HG02885 (cell line): ENCODE data around the gene ZMYND19.
"Not testable (repeated sequence)": the region's sequence is repeated elsewhere in the genome, so short reads cannot be mapped to it uniquely, and the experiment has no call there.

Source experiments
- ATAC-seq: cut with Tn5 transposase; IDR thresholded peaks from one replicate; pipeline ENCODE4 v1.9.1; 2021; ENCODE audit warnings: mild to moderate bottlenecking; ENCODE audit not compliant: unreplicated experiment, poor library complexity

Gene ZMYND19

DNA sequence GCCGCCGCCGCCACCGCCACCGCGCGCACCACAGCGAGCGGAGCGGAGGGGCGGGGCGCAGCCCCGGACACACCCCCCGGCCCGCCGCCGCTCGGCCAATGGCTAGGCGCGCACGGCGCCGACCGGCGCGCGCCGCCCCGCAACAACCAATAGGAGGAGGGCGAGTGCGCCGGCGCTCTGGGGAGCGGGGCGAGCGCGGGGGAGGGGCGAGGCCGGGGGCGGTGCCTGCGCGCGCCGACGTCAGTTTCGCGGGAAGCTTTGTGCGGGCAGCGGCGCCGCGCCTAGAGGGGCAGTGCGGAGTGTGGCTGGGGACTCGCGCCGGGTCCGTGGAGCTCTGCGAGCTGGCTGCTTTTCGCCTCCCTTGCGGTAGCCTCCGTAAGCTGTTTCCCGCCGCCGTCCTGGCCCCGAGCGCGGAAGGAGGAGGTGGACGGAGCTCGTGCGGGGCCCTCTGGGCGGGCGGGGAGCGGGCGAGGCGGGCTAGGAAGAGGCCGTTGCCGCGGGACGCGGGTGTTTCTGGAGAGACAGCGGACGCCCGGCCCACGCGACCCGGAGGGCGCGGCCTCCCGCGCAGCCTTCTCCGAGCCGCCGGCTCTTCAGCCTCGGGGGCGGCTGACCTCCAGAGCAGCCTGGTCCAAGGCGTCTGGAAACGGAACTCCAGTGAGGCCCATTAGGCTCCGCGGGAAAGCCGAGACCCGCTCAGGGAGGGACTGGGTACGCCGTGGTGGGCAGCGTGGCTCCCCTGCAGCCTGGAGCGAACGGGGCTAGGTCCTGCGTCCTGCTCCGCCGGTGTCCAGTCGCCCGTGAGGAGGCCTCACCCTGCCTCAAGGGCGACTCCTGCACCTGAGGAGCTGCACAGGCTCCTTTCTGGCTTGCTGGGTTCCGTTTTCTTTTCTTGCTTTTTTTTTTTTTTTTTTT, at the start of gene ZMYND19:
ZMYND19 (minus strand) TSS at position 44 of the 915 bp plus-strand sequence. CDS start 249 bp downstream, outside the sequence.
- peak; percentile 94 for ATAC-seq

GRCh38 chr9:137639303-137640051, 49.2 kb upstream of the ZMYND19 start:
- ATAC-seq, result no peak

GRCh38 chr9:137638680-137639079, 48.4 kb upstream of the ZMYND19 start:
- no peak for ATAC-seq

- no peak for ATAC-seq
Measured at GRCh38 chr9:137634016-137634415, 43.7 kb upstream of the ZMYND19 start.

DNA sequence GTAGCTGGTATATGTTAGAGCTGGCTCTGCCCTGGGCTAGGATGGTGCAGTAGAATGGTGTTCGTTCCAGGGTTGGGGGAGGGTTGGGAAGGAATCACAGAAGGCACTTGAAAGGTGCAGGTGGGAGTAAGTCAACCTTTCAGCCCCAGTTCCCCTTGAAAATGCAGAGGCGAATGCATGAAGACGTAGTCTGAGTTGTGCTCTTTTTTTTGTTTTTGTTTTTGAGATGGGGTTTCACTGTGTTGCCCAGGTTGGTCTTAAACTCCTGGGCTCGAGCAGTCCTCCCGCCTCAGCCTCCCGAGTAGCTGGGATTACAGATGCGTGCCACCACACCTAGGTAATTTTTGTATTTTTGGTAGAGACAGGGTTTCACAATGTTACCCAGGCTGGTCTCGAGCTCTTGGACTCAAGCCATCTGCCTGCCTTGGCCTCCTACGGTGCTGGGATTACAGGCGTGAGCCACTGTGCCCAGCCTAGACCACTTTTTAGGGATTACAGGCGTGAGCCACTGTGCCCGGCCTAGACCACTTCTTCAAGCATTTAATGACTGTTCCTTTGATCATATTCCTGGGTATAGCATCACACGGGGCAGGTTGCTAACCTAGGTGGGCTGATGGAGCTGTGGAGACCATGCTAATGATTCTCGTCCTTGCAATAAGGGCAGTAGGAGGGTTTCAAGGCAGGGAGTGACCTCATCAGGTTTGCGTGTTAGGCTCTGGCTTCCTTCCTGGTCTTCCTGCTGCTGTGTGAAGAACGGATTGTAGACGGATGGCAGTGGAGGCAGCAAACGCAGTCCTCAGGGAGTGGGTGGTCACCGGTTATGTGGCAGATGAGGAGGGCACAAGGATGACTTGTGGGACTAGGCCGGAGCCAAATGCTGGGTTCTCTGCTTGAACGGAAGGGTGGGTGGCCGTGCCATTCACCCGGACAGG, 42.2 kb upstream of the ZMYND19 start:
- no peak for ATAC-seq

GRCh38 chr9:137631345-137632229, 41.3 kb upstream of the ZMYND19 start:
- no peak for ATAC-seq

GRCh38 chr9:137630679-137631078, 40.4 kb upstream of the ZMYND19 start:
- ATAC-seq, result no peak

DNA sequence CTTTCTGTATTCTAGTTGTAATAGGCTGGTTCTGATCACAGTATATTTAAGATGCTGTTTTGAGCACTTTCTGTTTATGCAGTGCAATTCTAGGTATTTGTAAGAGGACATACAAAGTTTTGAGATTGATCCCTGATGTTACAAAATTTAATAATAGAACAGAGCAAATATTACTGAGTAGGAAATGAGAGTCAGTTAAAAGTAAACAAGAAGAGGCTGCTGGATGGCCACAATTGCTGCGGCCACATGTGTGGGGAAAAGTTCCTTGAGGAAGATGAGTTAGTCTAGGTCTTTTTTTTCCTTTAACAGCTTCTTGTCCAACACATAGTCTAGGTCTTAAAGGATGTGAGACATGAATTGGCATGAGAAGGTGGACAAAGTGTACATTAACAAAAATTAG, 39.8 kb upstream of the ZMYND19 start:
- ATAC-seq, result no peak

- not testable (repeated sequence) for ATAC-seq
Measured at GRCh38 chr9:137627406-137627805, 37.1 kb upstream of the ZMYND19 start.

DNA sequence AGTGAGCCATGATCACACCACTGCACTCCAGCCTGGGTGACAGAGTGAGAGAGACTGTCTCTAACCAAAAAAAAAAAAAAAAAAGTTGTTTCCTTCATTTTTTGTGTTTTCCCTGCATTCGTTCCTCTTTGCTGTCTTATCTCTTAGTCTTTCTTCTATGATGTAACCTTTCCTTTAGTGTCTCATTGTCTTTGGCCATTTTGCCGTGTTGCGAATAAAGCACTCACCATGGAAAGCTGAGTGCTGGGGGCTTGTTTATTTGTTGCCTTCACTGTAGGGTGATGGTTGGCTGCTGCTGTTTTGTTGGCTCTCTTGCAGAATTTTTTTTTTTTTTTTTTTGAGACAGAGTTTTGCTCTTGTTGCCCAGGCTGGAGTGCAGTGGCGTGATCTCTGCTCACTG, 36.2 kb upstream of the ZMYND19 start:
- no peak for ATAC-seq

GRCh38 chr9:137622211-137622610, 31.9 kb upstream of the ZMYND19 start:
- ATAC-seq, result not testable (repeated sequence)

DNA sequence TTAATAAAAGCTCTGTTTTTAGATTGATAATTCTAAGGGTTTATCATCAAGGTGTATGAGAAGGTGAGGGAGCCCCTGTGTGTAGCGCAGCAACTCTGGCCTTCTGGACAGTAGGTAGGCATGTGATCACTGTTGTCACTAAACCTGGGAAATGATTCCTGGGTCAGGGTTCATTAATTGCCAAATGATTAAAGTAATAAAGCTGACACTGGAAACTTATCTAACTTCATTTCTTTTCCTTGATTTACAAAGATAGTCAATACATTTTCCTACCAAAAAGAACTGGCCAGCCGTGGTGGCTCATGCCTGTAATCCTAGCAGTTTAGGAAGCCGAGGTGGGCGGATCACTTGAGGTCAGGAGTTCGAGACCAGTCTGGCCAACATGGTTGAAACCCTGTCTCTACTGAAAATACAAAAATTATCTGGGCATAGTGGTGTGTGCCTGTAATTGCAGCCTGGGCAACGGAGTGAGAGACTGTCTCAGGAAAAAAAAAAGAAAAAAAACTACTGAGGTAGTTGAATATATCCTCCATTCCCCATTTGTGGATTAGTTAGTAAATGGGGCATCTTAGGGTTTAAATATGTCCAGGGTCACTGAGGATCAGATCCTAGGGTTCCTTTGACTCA, 30.9 kb upstream of the ZMYND19 start:
- ATAC-seq, result no peak

GRCh38 chr9:137620581-137620980, 30.3 kb upstream of the ZMYND19 start:
- no peak for ATAC-seq

GRCh38 chr9:137620048-137620405, 29.7 kb upstream of the ZMYND19 start:
- no peak for ATAC-seq

DNA sequence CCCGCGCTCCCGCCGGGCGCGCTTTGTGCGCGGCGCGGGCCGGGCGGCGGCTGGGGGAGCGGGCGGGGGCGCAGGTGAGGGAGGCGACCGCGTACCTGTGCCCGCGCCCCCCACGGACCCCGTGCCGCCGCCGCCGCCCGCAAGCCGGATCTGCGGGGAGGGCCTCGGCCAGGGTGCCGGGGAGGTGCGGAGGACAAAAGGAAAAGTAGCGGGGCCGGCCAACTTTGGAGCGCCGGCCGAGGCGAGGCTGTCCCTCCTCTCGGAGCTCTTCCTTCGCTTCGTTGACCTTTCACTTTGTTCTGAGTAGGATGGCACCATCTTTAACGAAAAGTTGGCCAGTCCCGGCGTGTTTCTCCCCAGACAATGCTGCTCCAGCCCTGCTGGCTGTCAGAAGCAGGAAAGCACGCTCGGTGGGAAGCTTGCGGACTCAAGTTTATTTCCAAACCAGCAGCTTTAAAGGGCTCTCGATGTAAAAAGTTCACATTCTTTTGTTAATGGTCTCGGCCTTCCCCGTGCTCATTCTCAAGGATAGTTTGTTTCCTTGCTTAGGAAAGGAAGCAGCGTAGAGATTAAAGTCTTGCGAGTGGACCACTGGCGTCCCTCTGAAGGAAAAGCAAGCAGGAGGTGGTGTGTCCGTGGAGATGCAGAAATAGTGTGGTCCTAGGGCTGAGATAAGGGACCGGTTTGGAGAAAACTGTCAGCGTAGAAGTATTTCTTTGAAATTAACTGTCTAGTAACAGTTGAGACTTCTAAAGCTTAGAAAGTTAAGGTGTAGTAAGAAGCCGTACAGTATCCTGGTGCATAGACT, 29.1 kb upstream of the ZMYND19 start:
- no peak for ATAC-seq

DNA sequence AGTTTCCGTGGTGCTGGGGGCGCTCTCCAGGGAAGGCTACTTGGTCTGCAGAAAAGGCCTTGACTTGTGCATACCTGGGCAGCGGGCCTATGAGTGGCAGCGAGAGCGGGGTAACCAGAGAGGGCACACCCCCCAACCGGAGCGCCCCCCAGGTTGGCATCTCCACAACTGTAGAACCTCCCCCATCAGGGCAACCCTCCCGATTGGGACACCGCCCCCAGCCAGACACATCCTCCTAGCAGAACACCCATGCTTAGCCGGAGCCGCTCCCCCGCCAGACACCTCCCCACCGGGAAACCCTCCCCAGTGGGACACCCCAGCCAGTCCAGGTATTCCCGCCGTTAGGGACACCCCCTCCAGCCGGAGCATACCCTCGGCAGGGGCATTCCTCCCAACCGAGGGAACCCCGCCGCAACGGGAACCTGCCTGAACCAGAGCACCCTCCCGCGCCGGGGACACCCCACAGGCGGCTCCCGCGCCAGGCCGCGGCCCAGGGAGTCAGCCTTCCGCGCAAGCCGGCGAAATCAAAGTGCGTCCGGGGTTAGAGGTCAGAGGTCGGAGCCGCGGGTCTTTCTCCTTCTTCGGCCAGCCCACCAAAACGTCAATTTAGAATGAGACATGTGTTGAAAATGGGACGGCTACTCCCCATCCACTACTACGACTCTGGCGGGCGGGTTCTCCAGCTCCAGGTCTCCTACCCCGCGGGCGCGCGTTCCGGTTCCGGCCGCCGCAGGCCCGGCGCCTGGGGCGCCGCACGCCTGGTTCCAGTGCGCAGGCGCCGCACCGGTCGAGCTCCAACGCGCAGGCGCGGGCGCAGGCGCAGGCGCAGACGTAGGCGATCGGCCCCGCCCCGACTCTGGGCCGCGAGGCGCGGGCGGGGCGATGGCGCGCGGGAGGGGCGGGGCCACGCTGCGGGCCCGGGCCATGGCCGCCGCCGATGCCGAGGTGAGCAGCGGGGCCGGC, 28.1 kb upstream of the ZMYND19 start, which contains the start of gene EHMT1:
EHMT1 (plus strand) TSS at position 901 of the 963 bp plus-strand sequence; CDS start at position 925, 24 bp downstream.
- ATAC-seq, result peak; percentile 77

DNA sequence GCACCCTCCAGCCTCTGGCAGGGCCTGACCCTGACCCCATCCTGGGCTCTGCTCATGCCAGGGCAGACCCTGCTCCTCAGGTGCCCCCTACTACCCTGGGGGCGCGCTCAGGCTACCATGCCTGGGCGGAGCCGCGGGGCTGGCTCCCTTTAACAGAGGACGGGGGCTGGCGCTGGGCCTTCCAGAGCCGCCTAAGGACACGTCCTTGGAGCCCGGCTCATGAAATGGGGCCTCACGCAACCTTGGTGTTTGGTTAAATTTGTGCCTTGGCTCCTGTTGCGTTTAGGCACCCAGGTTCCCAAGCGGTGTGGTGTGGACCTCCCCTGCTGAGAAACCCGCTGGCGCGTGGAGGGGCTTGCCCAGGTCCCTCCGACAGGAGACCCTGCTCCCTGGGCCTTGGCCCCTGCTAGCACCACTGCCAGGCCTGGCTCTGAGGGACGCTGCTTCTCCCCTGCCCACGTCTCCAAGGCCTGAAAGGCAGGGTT, 25.1 kb upstream of the ZMYND19 start:
- ATAC-seq, result no peak
